ENCODE measurements around the gene DDX41.
"Not testable (repeated sequence)": the region's sequence is repeated elsewhere in the genome, so short reads cannot be mapped to it uniquely, and the experiment has no call there.

DDX41 gene

DNA sequence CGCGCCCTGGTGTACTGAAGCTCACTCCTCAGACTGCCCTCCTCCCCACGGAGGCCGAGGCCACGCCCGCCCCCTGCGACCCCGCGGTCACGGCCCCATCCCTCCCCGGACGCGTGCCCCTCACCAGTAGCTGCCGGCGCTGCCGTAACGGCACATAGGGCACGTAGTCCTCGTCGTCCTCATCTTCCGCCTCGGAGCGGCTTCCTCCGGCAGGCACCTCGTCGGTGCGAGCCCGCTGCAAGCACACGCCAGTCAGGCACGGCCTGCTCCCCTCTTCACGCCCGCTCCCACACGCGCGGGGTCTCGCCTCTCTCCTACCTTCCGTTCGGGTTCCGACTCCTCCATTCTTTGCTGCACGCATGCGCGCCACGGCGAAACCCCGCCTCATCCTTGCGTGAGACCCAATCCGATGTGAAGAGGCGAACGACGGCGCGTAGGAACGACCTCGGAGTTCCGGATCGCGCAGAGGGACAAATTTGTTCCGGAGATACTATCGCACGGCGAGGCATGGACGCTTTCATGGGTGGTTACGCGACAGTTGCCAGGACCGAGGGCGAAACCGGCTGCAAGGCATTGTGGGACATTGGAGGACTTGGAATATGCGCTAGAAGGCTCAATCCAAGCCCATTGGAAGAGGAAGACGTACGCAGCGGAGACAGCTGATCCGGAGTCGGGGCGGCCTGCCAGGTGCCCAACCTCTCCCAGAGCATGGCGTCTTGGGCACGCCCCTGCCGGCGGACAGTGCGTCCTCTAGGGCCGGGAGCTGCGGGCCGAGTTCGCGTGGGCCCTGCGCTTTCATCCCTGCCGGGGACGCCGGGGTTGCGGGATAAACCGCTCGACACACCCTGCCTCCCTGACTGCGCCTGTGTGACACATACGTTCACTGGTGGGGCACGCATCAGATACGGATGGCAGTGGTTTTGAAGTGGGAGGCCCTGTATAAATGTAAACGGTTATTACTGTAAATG, at the start of gene DDX41:
Gene DDX41 (minus strand): TSS at position 361 of the 968 bp plus-strand sequence. CDS start 16 bp downstream, at position 345.
- DNase-seq: peak; percentile 98

DNA sequence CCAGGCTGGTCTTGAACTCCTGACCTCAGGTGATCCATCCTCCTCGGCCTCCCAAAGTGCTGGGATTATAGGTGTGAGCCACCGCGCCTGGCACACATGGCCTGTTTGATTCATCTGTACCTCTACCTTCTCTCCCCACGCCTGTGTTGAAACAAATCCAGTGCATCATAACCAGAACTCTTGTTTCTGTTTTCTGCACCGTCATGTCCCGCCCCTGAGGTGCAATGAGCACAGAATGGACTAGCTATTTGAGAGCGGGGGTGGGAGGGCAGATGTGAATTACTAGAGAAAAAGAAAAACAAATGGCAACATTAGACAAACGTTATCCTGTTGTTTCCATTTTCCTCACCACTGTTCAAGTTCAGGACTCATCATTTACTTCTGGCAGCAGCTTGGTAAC, 48.3 kb upstream of the DDX41 start:
- DNase-seq: no peak

DNA sequence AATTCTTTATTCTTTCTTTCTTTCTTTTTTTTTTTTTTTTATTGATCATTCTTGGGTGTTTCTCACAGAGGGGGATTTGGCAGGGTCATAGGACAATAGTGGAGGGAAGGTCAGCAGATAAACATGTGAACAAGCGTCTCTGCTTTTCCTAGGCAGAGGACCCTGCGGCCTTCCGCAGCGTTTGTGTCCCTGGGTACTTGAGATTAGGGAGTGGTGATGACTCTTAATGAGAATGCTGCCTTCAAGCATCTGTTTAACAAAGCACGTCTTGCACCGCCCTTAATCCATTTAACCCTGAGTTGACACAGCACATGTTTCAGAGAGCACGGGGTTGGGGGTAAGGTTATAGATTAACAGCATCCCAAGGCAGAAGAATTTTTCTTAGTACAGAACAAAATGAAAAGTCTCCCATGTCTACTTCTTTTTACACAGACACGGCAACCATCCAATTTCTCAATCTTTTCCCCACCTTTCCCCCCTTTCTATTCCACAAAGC, 42.7 kb upstream of the DDX41 start:
- not testable (repeated sequence) for DNase-seq

DNA sequence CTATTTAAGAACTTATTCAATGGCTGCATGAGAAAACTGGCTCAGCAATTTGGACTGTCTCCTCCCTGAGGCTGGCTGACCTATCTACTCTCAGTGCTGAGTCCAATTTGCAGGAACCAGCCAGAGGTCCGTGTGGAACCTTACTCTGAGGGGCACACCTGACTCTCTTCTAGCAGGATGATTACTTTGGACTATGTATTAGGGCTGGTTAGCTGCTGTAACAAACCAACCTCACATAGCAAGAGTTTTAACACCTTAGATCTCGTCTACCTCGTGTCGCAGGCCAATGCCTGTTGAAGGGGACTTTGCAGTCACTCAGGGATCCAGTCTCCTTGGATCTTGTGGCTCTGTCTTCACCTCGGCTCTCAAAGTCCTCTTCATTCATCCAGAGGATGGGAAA, 41.0 kb upstream of the DDX41 start:
- no peak for DNase-seq

DNA sequence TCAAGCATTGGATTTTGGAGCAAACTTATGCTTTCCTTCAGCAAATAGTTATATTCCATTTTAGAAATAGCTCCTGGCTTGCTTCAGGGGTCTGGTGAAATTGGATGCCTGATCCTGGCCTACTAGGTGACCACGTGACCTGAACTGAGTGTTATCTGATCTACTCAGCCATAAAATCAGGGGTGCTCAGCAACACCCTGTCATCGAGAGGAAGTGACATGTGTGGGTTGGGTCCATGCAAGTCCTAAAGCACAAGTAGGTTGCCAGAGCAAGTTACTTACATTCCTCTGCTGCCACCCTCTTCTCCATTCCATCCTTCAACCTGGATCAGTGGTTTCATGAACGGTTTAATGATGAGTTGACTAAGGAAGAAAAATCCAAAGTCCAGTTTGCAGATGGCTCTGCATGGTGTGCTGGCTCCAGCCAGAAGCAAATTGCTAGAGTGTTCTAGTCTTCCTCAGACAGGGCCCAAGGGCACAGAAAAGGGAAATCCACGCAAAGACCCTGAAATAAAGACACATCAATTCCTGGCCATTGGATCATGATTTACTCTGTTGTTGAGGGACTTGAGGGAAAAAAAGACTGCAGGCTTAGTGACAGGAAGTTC, 40.4 kb upstream of the DDX41 start:
- peak; percentile 5 for DNase-seq

DNA sequence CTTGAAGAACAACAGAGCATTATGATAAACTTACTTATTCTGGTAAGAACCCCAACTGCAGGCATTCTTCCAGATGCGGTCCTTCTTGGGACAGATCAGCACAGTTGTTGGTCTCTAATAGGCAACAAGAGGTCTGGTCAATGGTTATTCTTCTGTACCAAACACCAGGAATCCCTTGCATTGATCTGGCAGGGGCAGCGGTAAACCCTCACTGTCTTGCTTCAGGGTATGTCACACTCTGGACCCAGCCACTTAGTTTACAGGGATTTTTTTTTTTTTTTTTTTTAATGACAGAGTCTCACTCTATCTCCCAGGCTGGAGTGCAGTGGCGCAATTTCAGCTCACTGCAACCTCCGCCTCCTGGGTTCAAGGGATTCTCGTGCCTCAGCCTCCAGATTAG, 38.9 kb upstream of the DDX41 start:
- no peak for DNase-seq

DNA sequence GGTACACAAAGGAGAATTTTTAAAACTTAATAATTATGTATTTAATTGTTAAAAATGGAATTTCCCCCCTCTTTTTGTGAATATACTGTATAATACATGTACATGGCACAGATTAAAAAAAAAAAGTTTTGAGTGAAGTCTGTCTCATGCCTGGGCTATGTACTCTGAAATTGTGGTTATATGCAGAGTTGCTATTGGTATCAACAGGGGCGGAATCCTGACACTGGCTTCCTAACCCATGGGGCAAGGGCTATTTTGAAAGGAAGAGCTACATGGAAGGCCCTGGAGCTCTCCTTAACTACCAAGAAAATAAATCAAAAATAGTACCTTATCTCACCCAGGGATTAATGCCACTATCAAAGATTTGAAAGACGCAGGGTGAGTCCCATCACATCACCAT, 38.5 kb upstream of the DDX41 start:
- no peak for DNase-seq

DNA sequence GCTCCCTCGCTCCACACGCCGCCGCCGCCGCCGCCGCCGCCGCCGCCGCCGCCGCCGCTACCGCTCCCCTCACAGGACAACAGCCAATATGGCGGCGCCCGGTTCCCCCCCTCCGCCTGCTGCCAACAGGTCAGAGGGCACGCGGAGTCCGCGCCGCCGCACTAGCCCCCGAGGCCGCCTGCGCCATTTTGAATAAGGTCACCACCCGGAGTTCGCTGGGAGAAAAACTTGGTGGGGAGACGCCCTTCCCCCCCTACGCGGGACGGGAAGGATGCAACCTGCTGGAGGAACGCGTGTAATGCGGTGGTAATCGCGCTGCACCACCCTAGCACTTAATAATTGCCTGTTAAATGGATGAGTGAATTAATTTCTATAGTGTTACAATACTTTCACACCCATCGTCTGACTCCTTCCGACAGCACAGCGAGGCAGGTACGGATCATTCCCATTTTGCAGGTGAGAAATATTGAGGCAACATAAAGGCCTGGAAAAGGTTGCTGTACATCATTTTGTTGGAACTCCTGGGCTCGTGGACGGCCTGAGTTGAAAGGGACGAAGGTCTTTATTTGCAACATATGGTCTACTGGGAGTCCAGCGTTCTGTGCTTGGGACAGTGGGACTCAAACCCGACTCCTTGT, 37.8 kb upstream of the DDX41 start, which contains the start of gene FAM193B:
Gene FAM193B (minus strand): TSS at position 90 of the 638 bp plus-strand sequence. CDS start 105 bp downstream, outside the sequence.
- peak; percentile 85 for DNase-seq

DNA sequence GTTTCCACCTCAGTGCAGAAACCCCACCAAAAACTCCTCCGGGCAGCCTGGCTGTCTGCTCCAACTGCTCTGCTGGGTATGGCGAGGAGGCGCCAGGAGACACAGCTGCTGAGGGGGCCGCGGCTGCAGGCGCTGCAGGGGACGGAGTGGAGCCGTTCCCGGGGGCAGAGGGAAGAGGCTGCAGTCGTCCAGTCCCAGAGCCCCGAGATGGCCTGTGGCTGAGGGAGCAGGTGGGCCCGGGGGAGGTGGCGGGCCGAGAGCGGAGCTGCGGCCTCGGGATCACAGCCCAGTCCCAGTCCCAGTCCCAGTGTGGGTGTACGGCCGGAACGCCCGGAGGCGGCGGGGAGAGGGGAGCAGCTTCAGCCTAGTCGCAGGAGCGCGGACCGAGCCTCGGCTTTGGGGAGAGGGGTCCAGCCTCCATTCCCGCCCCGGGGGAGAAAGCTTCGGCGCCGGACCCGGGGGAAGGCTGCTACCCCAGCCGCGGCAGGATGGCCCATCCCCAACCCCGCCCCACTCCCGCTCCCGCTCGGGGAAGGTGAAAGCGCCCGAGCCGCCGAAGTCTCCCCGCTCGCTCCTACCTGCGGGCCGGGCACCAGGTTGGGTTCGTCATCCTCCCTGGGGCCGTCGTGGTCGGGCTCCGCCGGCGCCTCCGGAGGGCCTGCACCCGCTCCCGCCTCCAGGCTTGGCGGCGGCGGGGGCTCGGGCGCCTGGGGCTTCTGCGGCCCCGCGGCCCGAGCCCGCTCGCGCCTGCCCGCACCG, 37.1 kb upstream of the DDX41 start:
- DNase-seq: no peak

DNA sequence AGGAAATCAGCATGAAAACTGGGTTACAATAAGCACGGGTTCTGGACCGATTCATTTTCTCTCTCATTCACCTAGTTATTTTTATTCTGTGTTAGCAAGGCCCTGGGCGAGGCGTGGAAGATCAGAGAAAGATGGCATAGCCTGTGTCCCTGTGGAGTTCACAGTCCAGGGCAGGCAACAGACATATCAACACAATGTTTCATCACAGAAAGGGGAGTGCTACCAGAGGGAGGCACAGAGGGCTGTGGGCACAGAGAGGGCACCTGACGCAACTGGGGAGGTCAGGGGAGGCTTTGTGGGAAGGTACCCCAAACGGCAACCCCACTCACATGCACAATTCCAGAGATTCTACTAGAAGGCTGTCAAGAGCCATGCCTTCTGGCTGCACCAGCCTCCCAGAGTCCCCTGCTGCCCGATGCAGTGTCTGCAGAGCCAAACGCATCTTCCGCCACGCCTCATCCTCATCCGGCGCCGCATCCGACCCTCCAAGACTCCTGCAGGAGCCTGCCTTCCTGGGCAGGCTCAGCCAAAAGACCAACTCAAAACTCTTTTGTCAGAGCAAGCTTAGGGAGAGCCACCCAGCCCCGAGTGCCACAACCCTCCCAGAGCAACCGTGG, 36.2 kb upstream of the DDX41 start:
- no peak for DNase-seq

DNA sequence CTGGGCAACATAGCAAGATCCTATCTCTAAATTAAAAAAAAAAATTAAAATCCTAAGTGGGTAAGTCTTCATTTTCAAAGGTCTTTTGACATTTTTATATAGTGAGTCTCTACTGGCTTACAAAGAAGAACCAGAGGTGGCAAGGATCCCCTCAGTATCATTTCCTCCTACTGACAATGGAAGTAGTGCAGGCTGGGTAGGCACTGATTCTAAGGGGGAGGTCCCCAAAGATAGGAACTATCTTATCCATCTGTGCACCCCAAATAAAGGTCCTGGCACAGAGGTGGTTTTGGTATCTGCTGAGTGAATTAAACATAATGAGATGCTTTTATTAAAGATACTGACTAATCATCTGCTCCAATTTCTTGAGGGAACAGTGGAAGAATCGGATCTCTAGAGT, 33.4 kb upstream of the DDX41 start:
- peak; percentile 37 for DNase-seq

DNA sequence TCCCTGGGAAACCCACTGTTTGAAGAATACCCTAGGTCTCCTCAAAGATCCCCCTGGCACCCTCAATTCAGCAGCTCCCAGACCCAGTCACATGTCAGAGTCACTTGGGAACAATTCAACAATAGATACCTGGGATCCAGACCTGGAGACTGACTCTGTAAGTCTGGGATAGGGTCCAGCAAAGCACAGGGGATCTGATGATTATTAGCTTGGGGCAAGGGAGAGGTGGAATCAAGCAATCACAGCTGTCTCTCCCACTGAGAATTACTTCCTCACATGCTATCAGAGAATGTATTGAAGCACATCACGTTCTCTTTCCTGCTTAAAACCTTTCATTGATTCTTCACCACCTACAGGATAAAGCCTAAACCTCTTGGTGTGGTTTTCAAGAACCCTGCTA, 31.7 kb upstream of the DDX41 start:
- DNase-seq: no peak

DNA sequence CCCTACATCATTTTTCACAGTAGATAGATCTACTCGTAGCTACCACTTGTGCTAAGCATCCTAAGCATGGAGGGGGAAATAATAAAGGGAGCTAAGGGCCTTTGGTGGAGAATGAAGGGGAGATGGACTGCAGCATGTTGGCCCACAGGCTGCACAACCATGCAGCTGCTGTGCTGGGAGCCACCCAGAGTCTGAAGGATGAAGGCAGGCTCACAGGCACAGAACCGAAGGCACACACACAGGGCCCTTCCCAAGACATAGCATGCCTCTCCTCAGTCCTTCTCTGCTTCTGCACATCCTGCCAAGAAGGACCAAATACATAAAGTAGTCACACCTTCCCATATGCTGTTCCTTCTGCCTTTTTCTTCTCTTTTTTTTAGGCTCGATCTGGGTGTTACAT, 31.0 kb upstream of the DDX41 start:
- DNase-seq: no peak

DNA sequence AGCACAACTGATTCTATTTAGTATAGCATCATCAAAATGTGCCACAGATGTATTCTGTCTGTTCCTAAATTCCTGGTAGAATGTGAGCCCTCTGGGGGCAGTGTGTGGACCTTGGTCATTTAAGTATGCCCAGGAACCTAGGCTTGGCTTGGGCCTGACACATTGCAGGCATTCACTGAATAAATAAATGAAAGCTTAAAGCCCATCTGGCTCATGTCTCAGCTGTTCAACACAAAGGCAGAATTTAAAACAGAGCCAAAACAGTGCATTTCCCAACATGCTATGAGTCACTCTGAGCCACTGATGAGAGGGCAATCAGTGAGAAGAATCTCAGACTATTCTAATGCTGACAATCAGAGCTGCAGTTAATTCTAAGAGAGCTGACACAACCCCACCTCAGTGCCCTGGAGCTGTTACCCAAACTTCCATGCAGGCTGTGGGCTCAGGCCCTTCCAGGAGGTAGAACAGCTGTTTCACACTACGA, 29.5 kb upstream of the DDX41 start:
- DNase-seq: peak; percentile 80

DNA sequence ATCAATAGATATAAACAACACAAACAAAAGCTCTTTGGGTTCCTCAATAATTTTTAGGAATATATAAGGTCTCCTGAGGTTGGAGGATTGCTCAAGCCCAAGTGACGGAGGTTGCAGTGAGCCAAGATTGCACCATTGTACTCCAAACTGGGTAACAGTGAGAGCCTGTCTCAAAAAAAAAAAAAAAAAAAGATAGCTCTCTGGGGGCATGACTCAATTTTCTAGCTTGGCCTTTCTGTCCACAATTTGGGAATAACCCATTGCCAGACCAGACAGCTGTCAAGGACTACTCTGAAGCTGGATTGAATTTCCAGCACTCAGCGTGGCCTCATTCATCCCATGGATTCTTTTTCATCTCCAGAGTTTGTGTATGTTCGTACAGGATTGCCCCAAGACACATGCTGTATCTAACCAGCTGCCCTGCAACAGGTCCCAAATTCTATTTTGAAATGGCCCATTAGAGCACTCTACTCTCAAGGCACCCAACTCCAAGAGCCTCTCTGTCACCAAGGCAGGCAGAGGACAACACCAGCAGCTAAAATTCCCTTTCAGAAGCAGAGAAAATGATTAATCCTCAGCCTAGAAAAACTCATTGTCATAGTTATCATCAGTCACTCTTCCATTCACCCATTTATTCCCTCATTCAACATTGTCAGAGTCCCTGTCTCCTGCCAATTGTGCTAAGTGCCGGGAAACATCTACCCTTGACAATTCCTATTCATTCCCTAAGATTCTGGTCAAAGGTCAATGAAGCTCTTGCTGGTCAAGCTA, 28.9 kb upstream of the DDX41 start:
- DNase-seq: peak; percentile 86

DNA sequence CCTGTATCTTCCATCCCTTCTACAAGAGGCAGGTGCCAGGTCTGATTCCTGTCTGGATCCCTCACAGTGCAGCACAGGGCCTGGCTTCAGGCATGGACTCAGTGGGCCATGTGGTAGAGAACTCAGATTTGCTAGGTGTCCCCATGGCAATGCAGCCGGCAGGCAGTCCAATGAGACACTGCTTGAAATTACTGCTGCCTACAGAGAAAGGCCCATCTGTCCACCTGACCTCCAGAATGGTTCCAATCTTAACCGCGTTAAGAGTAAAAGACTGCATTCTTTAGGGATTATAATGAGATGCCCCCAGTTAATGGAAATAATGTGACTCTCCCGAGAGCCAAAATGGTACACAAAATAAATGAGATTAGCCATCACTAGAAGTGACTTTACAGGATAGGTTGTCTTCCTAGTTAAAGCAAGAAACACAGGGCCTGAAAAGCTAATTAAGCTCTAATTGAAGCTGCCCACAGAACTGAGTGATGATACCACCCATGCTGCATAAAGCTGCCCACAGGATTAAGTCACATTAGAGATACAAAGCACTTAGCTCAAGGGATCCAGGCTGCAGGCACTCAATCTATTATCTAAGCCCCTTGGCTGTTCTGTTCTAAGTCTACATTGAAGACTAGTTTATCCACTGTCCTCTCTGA, 26.2 kb upstream of the DDX41 start:
- DNase-seq: no peak

DNA sequence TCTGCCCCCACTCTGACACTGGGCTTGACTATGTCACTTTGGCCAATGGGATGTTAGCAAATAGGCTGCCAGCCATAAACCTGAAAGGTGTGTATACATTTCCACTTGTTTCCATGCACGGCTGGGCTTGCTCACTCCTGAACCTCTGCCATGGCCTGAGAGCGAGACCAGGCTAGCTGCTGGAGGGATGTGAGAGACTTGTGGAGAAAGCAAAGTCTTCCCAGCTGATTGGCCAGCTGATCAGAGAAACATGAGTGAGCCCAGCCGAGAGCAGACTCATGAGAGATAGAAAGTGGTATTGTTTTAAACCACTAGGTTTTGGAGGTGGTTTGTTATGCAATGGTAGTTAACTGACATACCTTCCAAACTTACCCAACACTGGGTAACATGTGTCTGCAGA, 23.7 kb upstream of the DDX41 start:
- peak; percentile 44 for DNase-seq

DNA sequence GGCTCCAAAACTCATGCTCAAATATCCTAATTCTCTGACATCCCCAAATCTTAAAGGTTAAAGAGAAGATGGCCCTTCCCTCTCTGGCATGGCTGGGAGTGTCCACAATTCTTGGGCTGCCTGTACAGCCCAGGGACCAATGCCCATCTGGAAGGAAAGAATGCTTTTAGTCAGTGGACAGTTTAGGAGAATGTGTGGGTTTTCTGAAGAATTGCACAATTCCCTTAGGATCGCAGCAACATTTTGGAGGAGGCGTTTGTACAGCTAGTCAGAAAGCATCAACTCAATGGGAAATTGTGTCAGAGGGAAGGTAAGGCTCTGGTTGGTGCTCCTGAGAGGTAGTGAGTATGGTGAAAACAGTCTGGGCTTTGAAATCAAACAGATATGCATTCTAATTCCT, 22.6 kb upstream of the DDX41 start:
- no peak for DNase-seq

DNA sequence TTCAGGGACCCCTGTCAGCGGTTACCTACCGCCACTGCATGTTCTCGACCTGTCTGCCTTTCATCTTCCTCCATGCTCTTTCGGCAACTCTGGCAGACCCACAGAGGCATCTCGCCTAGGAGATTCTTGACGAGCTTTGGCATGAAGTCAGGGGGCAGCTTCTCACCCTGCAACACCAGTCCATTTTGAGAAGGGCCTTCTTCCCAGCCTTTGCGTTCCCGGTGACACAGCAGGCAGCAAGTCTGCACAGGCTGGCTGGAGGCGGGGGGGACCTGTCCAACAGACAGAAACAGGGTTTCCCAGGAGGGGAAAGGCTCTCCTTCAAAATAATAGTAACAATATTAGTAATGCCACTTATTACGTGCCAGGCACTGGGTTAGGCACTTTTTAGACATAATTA, 22.1 kb upstream of the DDX41 start:
- DNase-seq: no peak
